PFSK-1 (cell line): ENCODE data around the gene CMTM2.
A peak's percentile ranks its signal among the peaks of the same experiment; 100 is the strongest.

ENCODE experiments used
- FOXP2 ChIP-seq: optimal IDR thresholded peaks from 2 replicates; pipeline ENCODE3; 2011; ENCODE audit warnings: borderline replicate concordance, control low read depth, inconsistent platforms; ENCODE audit not compliant: insufficient read depth; ENCODE audit errors: extremely low read length, extremely low read depth
- POLR2AphosphoS5 ChIP-seq: IDR thresholded peaks from 2 replicates; pipeline ENCODE4 v1.6.1; 2012; ENCODE audit warnings: low read depth, mild to moderate bottlenecking, control low read depth, low read length, moderate library complexity
- REST ChIP-seq, 2 experiments: IDR thresholded peaks; 2 replicates each; pipeline versions ENCODE4 v1.6.1 to v1.8.0; 2011 to 2012; ENCODE audit warnings: low read depth in 2 of 2, low read length in 2 of 2, control low read depth in 1 of 2, inconsistent platforms in 1 of 2, mild to moderate bottlenecking in 1 of 2, moderate library complexity in 1 of 2; ENCODE audit not compliant: insufficient read depth in 1 of 2
- SIN3A ChIP-seq: IDR thresholded peaks from 2 replicates; pipeline ENCODE4 v1.6.1; 2012; ENCODE audit warnings: mild to moderate bottlenecking, low read length, moderate library complexity, borderline replicate concordance; ENCODE audit not compliant: insufficient read depth
- TAF1 ChIP-seq: IDR thresholded peaks from 2 replicates; pipeline ENCODE4 v1.6.1; 2012; ENCODE audit warnings: low read length, control low read depth, borderline replicate concordance; ENCODE audit not compliant: insufficient read depth

- TF ChIP-seq POLR2AphosphoS5, result peak; percentile 88
- peak; percentile 80; the same call in 1 of the 2 replicates for TF ChIP-seq TAF1
- TF ChIP-seq SIN3A, result no peak
- TF ChIP-seq REST (IDR thresholded peaks at IDR 0.05; ENCODE audit: insufficient read depth in 1 of 2, low read depth in 2 of 2, low read length in 2 of 2), result 0 out of 4 replicates have a peak, but pooled peaks of 1 of the 2 experiments have one; percentile 51
- TF ChIP-seq FOXP2, result no peak
Observed at GRCh38 chr16:66552286-66553177, 26.7 kb upstream of the CMTM2 start, which contains the start of gene CKLF.
